ENCODE measurements around the gene DYRK1B. TPM values are rescaled to one million over a fixed set of nuclear protein-coding genes. Genes with fewer than 3 reads are reported as not detected.

DYRK1B gene
- 9.0 and 14.7 TPM in 2 replicates for total RNA-seq

DNA sequence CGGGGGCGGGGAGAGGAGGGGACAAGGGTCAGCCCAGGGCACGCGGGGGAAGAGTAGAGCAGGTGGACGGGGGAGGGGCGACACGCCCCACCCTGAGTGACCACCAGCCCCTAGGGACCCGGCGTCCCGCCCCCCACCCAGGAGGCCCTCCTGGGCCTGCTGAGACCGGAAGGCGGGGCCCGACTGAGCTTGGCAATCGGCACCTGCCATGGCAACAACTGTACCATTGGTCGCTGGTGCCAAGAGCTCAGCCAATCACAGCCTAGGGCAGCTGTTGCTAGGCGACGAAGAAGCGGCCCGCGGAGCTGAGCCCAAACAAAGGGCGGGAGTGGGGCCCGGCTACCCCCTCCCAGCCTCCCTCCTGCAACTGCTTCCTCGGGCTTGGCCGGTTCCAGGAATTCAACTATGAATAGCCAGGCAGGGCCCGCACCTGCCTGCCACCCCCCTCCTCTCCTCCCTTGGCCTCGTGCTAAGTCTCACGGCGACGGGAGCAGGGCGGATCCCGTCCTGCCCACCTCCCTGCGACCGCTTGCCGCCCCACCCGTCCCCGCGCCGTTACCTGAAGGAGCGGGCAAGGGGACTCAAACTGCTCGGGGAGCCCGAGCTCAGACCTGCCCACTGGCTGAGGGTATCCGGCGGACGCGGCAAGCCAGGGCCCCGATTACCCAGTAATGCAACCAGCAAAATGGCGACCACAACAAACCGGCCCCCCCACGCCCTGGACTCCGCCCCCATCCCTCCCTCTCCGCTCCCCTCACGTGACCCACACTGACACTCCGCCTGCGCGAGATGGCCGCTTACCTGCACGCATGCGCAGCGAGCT is at the start of gene DYRK1B:
TSS of gene DYRK1B (minus strand) at position 699 of the 823 bp plus-strand sequence. CDS start 2,295 bp downstream, outside the sequence.

DNA sequence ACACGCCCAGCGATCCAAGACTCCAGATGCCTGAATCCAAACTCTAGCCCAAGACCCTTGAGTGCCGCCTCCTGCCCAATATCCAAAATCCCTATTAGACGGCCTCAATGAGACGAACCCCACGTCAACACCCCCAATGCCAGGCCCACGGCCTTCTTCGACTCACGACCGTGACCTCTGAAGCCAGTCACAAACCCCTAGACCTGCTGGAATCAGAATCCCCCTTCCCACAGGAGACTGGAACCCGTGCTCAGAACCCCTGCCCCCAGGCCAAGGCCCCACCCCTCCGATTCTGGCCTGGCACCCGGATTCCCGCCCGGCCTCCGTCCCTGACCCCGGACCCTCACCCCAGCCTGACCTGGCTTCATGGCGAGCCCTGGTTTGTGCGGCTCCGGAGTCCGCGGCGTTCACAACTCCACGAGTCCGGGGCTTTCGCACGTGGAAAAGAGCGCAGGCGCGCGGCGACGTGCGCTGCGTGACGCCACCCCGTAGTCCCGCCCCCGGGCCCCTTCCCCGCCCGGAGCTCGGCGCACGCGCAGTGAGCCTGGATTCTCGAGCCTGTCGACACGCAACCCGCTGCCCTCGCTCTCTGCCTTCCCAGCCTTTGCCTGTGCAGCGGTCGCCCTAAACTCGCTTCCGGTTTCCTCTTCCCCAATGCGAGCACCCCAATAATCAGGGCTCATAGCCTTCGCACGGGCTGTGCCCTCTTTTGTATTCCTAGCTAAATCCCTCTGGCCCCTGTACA is 12.1 kb upstream of the DYRK1B start, which contains the start of gene FBL:
TSS of gene FBL (minus strand) at position 447 of the 745 bp plus-strand sequence. CDS start at position 368, 79 bp downstream.

GRCh38 chr19:39778763-39779162 is 55.2 kb downstream of the DYRK1B start, which contains the start of gene LEUTX:
Gene LEUTX, plus strand, starts transcription at chr19:39778854. Its CDS starts 67 bp downstream, at chr19:39778921.

Small RNA genes lying within 50 kb of the gene (small RNA-seq; reads per million reads assigned to genes)
- gene MIR6719, result not detected

Other genes starting within 250 kb of the DYRK1B start
- not detected in 2 replicates for gene LGALS13, start 231.6 kb downstream of the DYRK1B start, total RNA-seq
- not detected in 2 replicates for gene LGALS16, start 178.2 kb downstream of the DYRK1B start, total RNA-seq
- not detected in 2 replicates for gene LGALS14, start 129.7 kb downstream of the DYRK1B start, total RNA-seq
- not detected in 2 replicates for gene CLC, start 96.1 kb downstream of the DYRK1B start, total RNA-seq
- gene LEUTX, start 55.3 kb downstream of the DYRK1B start, total RNA-seq, result not detected in 2 replicates
- gene FBL, start 12.2 kb upstream of the DYRK1B start, total RNA-seq, result 199 and 231 TPM in 2 replicates
- under 0.01 and 0.59 TPM in 2 replicates for gene FCGBP, start 100.5 kb upstream of the DYRK1B start, total RNA-seq
- 111 and 112 TPM in 2 replicates for gene PSMC4, start 137.0 kb upstream of the DYRK1B start, total RNA-seq
- gene ZNF546, start 162.9 kb upstream of the DYRK1B start, total RNA-seq, result 5.1 and 5.9 TPM in 2 replicates
- gene ZNF780B, start 222.1 kb upstream of the DYRK1B start, total RNA-seq, result 11.0 and 14.1 TPM in 2 replicates